IMR-90 (cell line): Measurements from ENCODE around the gene RGPD5.
"Not testable (repeated sequence)": the region's sequence is repeated elsewhere in the genome, so short reads cannot be mapped to it uniquely, and the experiment has no call there.

Experiments
- BHLHE40 ChIP-seq: fragments of 150-350 bp; IDR thresholded peaks from 2 replicates; pipeline ENCODE4 v1.6.1; 2016; ENCODE audit warnings: mild to moderate bottlenecking, low read depth, low read length
- CEBPB ChIP-seq: IDR thresholded peaks from 2 replicates; pipeline ENCODE4 v1.6.1; 2012; ENCODE audit warnings: low read depth, low read length, improper control_type of control experiment
- CTCF ChIP-seq: conservative IDR thresholded peaks from 2 replicates; pipeline ENCODE4 v1.5.1; 2012; ENCODE audit warnings: mild to moderate bottlenecking, low read depth, low read length, improper control_type of control experiment
- FOS ChIP-seq: fragments of 150-350 bp; IDR thresholded peaks from 2 replicates; pipeline ENCODE4 v1.6.1; 2016; ENCODE audit warnings: low read depth, low read length
- MAFK ChIP-seq: IDR thresholded peaks from 2 replicates; pipeline ENCODE4 v1.6.1; 2012; ENCODE audit warnings: low read depth, low read length, improper control_type of control experiment
- MAZ ChIP-seq: IDR thresholded peaks from 2 replicates; pipeline ENCODE4 v1.6.1; 2012; ENCODE audit warnings: low read depth, mild to moderate bottlenecking, low read length, improper control_type of control experiment, moderate library complexity, borderline replicate concordance
- MXI1 ChIP-seq: IDR thresholded peaks from 2 replicates; pipeline ENCODE4 v1.6.1; 2012; ENCODE audit warnings: low read depth, mild to moderate bottlenecking, low read length, moderate library complexity, borderline replicate concordance
- NFE2L2 ChIP-seq: fragments of 150-350 bp; IDR thresholded peaks from 2 replicates; pipeline ENCODE4 v1.6.1; 2016; ENCODE audit warnings: low read depth, mild to moderate bottlenecking, low read length
- POLR2A ChIP-seq: IDR thresholded peaks from 2 replicates; pipeline ENCODE4 v1.6.1; 2012; ENCODE audit warnings: mild to moderate bottlenecking, low read depth, low read length
- RAD21 ChIP-seq: IDR thresholded peaks from 2 replicates; pipeline ENCODE4 v1.6.1; 2012; ENCODE audit warnings: low read length, improper control_type of control experiment
- RCOR1 ChIP-seq: IDR thresholded peaks from 2 replicates; pipeline ENCODE4 v1.6.1; 2012; ENCODE audit warnings: mild to moderate bottlenecking, low read length, improper control_type of control experiment; ENCODE audit not compliant: insufficient replicate concordance
- RFX5 ChIP-seq: IDR thresholded peaks from 2 replicates; pipeline ENCODE4 v1.8.0; 2012; ENCODE audit warnings: low read depth, mild to moderate bottlenecking, low read length, moderate library complexity
- SMC3 ChIP-seq: fragments of 150-350 bp; IDR thresholded peaks from 2 replicates; pipeline ENCODE4 v1.6.1; 2016; ENCODE audit warnings: low read depth, mild to moderate bottlenecking, antibody characterized with exemption, low read length, moderate library complexity

- TF ChIP-seq CTCF, POLR2A, RAD21, RFX5, BHLHE40, MXI1, MAFK, CEBPB, FOS, MAZ, RCOR1, SMC3, NFE2L2: not testable (repeated sequence)
These were observed 101.2 kb downstream of the RGPD5 start for GRCh38 chr2:109895090-109895869.
